ENCODE data around the gene C1QTNF12.
A peak's percentile ranks its signal among the peaks of the same experiment; 100 is the strongest.

C1QTNF12 gene

DNA sequence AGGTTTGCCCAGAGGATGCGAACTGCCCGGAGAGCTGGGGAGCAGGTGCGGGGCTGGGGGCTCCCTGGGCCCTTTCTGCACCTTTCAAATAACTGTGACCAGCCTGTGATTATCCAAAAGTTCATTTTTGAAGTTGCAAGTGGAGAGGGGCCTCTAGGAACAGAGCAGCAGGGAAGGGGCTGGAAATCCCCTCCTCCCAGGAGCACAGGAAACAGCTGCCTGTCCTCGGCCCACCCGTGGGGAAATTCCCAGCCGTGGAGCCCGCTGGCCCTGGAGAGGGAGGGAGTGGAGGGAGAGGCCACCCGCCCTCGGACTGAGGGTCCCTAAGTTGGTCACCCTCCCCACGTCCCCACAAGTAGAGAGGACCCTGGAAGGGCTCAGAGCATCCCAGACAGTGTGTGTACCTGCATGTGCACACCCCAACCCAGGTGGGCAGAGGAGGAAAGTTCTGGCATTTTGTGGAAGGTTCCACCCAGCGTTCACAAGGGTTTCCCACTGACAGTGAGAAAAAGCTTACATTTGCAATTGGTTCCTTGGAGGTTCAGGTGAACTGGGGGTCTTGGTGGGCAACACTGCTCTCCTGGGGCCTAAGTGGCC, 31.3 kb downstream of the C1QTNF12 start:
- DNase-seq (ENCODE audit: extremely low read depth in 1 of 2, low read depth in 1 of 2): no peak

- DNase-seq (ENCODE audit: extremely low read depth in 1 of 2, low read depth in 1 of 2): no peak
These were observed 32.9 kb downstream of the C1QTNF12 start, which contains the start of gene TNFRSF4 for GRCh38 chr1:1213345-1214265. Gene TNFRSF4, minus strand, starts transcription at chr1:1214153. Its CDS starts 26 bp downstream, at chr1:1214127.

- DNase-seq (ENCODE audit: extremely low read depth in 1 of 2, low read depth in 1 of 2): no peak
These were observed 33.7 kb downstream of the C1QTNF12 start for GRCh38 chr1:1212780-1213344.

DNA sequence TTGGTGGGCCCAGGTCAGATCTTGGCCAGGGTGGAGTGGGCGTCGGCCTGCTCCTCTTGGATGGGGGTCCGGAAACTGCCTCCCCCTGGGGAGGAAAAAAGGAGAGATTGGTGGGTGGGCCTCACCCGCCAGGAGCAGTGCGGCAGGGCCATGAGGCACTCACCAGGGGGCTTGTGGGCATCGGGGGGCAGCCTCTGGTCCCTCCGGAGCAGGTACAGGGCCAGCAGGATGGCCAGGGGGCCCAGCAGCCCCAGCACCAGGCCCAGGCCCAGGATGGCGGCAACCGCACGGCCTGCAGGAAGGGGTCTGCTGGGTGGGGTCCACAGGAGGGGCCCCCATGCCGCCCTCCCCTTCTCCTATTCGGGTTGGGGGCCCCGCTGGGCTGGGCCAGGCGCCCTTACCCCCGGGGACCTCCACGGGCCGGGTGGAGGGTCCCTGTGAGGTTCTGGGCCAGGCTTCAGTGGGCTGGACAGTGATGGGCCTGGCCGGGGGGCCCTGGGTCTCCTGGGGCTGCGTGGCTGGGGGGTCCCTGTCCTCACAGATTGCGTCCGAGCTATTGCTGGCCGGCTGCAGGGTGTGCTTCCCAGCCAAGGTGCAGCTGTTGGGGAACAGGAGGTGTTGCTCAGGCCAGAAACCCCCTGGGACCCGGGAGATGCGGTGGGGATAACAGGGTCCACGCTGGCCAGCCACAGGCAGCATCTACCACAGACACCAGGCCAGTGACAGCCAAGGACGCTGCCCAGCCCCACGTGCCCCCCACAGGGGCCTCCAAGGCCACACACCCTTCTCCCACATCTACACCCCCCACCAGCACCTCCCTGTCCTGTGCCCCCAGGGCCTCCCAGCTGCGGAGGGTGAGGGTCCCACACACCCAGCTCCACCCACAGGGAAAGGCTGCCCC, 34.7 kb downstream of the C1QTNF12 start:
- no peak for DNase-seq (ENCODE audit: extremely low read depth in 1 of 2, low read depth in 1 of 2)

DNA sequence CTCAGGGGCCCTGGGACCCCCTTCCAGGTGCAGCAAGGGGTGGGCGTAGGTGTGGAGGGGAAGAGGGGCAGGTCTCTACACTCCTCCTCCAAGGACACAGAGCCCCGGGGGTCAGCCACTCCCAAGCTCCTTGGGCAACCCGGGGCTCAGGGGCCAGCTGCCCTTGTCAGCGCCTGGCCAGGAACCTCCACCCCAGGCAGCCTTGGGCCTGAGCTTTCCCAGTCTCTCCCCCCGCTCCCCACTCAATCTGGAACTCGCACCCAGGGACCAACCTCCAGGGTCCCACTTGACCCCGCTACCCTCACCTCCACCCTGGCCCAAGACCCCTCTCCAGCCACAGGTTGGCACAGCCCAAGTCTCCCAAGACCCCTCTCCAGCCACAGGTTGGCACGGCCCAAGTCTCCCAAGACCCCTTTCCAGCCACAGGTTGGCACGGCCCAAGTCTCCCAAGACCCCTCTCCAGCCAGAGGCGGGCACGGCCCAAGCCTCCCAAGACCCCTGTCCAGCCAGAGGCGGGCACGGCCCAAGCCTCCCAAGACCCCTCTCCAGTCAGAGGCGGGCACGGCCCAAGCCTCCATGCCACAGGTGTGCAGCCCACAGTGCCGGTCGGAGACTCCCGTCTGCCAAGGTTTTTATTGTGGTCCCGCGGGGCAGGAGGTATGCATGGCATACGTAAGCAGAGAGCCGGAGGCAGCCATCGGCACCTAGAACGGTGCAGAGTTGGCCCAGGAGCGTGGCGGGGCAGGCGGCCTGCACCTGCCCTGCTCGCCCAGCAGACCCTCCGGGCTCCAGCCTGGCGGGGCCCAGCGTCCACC, 35.6 kb downstream of the C1QTNF12 start:
- no peak for DNase-seq (ENCODE audit: extremely low read depth in 1 of 2, low read depth in 1 of 2)

GRCh38 chr1:1208713-1209433, 37.6 kb downstream of the C1QTNF12 start:
- DNase-seq (ENCODE audit: extremely low read depth in 1 of 2, low read depth in 1 of 2): no peak

GRCh38 chr1:1207571-1207892, 39.0 kb downstream of the C1QTNF12 start:
- no peak for DNase-seq (ENCODE audit: extremely low read depth in 1 of 2, low read depth in 1 of 2)

DNA sequence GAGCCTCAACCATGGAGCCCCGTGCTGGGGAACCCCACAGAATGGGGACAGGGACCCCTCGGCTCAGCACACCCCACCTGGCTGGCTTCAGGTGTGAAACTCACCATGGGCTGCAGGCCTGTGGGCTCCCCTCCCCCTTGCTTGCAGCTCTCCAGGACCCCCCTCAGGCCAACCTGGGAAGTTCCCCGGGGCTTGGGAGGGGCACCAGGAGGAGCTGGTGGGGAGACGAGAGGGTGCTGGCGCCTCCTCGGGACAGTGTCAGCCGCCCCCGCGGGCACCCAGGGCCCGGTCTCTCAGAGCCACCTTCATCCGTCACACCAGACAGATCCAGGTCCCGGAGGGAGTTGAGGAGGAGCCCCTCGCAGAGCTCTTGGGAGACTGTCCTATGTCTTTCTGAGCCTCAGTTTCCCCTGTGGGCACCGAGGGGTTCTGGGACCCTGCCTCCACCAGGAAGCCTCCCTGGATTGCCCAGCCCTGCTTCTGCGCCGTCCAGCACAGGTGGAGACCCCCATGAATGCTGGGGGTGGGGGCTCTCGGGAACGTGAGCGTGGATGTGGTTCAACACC, 39.5 kb downstream of the C1QTNF12 start:
- no peak for DNase-seq (ENCODE audit: extremely low read depth in 1 of 2, low read depth in 1 of 2)

GRCh38 chr1:1206376-1206965, 40.1 kb downstream of the C1QTNF12 start, which contains the start of gene TNFRSF18:
Gene TNFRSF18, minus strand, starts transcription at chr1:1206592. Its CDS starts 21 bp downstream, at chr1:1206571.
- no peak for DNase-seq (ENCODE audit: extremely low read depth in 1 of 2, low read depth in 1 of 2)

GRCh38 chr1:1205769-1206375, 40.6 kb downstream of the C1QTNF12 start:
- no peak for DNase-seq (ENCODE audit: extremely low read depth in 1 of 2, low read depth in 1 of 2)

- DNase-seq (ENCODE audit: extremely low read depth in 1 of 2, low read depth in 1 of 2): no peak
These were observed 41.3 kb downstream of the C1QTNF12 start for GRCh38 chr1:1204998-1205768.

DNA sequence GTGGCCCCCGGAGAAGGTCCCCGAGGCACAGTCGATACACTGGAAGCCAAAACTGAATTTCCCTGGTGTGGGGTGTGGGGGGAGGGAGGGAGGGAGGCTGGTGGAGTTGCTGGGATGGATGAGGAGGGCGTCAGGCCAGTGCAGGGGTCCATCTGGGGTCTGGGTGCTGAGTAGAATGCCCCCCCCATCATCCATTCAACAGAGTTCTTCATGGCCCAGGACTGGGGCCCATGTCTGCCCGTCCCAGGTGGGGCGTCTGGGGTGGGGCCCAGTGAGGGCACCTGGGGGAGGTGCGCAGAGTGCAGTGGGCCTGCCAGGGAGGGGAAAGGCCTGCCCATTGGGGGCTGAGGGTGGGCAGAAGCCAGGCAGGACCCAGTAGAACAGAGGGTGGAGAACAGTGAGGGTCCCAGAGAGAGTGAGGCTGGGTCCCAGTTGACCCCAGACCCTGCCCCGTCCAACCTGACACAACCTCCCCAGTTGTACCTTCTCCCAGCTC, 42.0 kb downstream of the C1QTNF12 start:
- DNase-seq (ENCODE audit: extremely low read depth in 1 of 2, low read depth in 1 of 2): no peak

DNA sequence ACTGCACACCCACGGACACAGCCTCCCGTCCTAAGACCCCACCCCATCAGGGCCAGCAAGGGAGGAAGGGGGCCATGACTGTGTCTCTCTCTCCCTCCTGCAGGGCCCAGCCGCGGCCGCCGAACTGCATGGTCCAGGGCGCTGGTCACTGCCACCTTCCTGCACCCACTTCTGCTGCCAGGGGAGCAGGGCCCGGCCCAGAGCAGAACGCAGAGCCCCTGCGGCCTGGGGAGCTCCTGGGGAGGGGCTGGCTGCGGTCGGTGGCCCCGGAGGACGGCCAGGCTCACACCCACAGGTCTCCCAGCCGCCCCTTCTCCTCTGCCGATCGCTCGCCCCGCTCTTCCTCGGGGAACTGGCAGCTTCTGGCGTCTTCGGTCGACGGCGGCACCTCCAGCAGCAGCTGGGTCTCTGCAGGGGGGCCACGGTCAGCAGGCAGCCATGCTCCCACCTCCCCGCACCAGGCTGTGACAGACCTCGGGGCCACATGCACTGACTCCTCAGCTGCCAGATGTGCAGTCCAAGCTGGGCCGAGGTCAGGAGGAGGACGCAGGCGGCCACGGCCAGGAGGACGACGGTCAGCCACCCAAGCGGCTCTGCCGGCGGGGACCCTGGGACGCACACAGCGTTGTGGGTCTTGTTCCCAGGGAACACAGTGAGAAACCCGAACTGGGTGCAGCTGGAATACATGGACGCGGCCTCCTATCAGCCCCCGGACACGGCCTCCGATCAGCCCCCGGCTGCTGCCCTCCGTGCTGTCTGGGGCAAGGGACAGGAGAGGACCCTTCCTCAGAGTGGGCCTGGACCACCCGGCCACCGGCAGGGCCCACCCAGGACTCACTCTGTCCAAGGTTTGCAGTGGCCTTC, 42.7 kb downstream of the C1QTNF12 start:
- DNase-seq (ENCODE audit: extremely low read depth in 1 of 2, low read depth in 1 of 2): no peak

DNA sequence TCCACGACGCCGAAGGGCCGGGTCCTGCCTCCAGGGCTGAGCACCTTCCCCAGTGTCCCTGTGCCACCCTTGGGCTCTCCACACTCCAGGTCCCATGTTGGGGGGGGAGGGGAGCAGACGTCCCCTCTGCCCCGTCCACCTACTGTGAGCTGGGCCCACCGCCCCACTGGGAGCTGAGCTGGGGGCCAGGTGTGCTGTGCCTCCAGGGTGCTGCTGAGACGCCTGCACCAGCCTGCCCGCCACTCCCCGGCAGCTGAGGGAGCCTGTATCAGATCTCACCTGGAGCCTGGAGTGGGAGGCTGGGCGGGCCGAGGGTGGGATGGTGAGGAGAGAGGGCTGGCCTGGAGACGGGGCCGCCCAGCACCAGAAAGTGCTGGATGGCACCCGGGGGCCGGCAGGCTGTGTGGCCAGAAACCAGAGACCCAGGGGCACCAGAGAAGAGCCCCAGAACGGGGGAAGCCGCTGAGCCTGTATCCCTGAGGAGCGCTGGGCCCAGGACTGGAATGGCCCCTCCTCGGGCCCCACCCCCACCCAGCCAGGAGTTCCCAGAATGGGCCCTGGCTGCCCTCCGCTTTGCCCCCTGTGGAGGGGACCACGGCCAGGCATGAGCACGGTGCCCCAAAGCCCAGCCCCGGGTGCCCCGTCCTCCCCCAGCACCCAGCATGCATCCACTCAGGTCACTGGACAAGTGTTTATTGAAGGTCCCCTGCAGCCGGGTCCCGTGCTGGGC, 43.5 kb downstream of the C1QTNF12 start:
- DNase-seq (ENCODE audit: extremely low read depth in 1 of 2, low read depth in 1 of 2): no peak

DNA sequence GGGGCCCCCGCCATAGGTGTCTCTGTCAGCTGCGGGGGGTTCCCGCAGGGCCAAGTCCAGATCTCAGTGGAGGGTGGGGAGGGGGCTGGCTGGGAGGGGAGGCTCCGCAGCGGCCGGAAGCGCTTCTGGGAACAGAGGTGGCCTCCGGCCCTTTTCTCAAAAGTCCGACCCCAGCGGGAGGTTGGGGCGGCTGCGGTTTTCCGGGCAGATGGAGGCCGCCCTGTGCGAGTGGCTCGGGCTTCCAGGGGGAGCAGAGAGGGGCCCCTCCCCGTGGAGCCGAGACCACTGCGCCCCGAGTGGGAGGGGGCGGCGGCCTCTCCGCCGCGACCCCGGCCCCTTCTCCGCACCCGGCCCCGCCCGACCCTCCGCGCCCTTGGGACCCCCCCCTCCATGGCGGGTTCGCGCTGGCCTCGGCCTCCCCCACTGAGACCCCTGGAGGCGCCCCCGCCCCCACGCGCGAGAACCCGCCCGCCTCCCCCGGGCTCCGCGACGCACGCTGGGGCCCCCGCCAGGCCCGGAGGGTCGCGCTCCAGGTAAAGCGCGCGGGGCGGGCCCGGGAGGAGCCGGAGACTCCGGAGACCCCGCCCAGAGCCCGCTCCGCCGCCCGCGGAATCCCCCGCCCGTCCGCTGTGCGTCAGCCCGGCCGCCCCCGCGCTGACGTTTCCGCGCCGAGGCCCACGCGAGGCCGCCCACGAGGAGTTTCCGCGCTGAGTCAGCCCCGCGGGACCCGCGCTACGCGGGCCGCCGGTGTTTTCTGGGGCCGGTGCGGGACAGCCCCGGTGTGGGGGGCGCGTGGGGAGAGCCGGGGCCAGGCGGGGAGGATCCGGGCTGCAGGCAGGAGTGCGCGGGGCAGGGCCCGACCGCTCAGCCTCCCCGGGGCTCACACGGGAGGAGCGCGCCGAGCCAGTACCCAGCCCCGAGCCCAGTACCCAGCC, 45.4 kb downstream of the C1QTNF12 start:
- peak; percentile 74 to 85 for DNase-seq (ENCODE audit: extremely low read depth in 1 of 2, low read depth in 1 of 2)

Data from activated CD8-positive, alpha-beta memory T cell treated with anti-CD3 and anti-CD28 coated beads for 1 hour (primary cell).